HG03039 (cell line): ENCODE data around the gene SCRN2.

ENCODE experiments used
- ATAC-seq: cut with Tn5 transposase; IDR thresholded peaks from one replicate; pipeline ENCODE4 v1.9.1; 2021; ENCODE audit warnings: mild to moderate bottlenecking, moderate library complexity; ENCODE audit not compliant: unreplicated experiment

Gene SCRN2

GRCh38 chr17:47872019-47872650 is 31.1 kb upstream of the SCRN2 start:
- no peak for ATAC-seq

- ATAC-seq = no peak
Measured at GRCh38 chr17:47871048-47871447, 30.0 kb upstream of the SCRN2 start.

DNA sequence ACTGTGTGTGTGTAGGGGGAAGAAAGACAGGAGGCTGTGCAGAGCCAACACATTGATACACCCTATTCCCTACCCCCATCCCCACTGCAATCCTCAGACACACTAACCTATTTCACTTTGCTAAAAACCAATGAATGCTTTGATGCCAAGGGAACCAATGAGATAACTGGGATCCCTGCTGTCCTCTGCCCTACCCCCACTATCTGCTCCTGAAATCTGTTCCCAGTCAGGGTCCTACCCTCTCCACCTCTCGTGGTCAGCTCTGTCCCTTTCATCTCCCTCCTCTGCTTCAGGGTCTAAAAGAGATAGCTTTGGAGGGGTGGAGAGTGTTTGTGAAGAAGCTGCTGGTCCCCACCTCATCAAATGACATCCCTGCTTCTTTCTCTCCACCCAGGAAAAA is 29.0 kb upstream of the SCRN2 start:
- no peak for ATAC-seq

GRCh38 chr17:47869114-47869513 is 28.0 kb upstream of the SCRN2 start:
- ATAC-seq = no peak

DNA sequence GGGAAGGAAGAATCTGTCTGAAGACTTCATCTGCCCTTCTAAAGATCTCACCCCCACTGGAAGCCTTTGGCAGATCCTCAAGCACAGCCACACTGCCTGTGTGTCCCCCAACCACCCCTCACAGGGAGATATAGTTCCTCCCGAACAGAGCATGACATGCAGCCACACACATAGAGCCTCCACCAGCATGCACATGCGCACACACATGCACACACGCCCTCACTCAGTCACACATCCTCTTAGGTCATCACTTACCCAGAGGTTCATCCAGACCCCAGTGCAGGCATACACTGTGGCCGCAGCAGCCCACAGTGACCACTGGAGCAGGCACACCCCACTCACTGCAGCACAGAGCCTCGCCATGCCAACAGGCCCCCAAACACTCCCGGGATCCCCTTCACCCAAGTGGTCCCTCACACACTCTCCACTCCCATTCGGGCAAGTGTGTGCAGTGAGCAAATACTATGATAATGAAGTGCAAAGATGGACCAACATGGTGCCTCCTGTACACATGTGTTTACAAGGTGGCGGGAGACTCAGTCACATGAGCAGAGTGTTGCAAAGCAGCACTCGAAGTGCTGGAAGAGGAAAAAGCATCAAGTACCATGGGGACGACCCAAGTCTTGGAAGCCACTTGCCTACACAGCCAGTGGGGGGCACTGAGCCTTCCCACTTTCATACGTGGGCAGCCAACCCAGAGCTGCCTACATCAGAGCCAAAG is 26.9 kb upstream of the SCRN2 start:
- ATAC-seq = no peak

- no peak for ATAC-seq
Measured at GRCh38 chr17:47866941-47867340, 25.9 kb upstream of the SCRN2 start.

DNA sequence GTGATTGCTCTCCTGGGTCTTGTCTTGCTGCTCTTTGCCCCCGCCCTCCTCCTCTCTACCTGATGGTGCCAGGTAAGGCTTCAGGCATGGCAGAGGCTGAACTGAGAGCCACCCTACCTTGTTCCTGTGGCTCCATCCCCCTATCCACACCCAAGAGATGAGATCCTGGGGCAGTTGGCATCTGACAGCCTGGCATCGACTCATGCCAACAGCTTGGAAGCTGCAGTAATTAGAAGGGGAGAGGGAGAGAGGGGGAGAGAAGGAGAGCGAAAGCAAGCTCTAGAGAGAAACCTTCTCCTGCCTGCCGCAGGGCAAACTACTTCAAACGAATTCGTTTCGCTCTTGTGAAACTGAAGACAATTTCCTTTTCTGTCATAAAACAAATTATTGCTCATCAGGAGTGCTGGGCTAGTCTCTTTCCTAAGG is 23.7 kb upstream of the SCRN2 start:
- no peak for ATAC-seq

DNA sequence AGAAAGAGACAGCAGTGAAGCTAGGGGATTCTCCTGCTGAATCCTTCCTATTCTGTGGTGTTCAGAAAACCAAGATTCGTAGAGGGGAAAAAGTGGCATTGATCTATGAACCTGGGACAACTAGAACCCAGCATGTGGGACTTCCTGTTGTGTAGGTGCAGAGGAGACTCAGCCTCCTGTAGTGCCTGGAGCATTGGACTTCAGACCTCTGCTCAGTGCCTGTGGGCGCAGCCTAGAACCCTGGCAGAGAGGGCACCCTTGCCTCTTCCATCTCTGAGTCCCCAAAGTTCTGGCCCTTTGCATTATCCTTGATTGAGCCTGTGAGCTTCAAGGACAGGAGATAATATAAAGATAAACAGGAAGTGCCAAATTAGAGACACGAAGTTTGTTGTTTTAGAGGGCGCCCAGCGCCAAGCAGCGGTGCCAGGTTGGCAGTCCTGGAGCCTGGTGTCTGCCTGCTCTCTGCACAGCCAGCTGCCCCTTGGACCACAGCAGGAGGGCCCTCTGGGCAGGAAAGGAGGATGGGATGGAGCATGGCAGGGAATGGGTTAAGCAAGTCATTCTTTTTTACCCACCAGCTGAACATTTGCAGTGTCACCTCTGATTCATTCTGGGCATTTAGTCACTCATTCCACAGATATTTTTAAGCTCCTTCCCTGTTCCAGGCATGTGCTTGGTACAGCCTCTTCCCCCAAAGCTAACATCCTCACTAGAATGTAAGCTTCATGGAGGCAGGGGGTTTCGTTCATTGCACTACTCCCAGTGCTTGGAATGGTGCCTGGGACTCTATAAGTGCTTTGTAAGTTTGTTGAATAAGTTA is 21.8 kb upstream of the SCRN2 start:
- ATAC-seq = no peak

GRCh38 chr17:47860386-47860785 is 19.3 kb upstream of the SCRN2 start:
- no peak for ATAC-seq

DNA sequence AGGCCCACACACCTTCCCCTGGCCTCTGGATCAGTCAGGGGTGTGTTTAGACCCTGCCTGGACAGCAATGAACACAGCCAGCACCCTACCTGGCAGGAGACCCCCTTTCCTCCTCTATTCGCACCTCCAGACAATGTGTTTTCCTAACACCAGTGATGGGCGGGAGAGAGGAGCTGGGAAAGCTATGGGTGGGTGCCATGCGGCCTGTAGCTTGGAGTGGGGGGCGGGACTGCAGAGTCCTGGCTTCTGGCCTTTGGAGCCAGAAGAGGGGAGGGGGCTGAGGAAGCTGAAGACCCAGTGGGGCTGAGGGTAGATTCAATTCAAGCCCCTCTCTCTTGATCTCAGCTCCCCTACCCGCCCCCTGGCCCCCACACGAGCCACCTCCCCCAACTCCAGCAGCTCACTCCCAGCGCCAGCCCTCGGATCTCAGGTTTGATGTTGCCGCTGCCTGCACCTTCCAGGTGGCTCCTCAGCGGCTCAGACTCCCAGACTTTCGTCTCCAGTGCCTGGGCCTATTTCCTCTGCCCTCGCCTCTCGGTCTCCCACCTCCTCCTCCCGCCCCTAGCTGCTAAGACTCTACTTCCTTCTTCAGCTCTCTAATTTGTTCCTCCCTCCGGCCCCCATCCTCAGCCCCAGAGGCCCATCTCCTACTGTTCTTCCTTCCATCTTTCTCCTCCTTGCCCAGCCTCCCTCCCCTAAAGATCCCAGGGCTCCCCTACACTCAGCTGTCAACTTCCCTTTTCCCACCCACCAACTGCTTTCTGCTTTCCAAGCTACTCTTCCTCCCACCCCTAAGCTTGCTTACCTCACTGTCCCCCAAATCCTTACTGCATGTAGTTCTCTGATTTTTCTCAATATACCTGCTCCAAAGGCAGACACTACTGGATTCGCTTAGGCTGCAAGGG is 16.7 kb upstream of the SCRN2 start:
- no peak for ATAC-seq

DNA sequence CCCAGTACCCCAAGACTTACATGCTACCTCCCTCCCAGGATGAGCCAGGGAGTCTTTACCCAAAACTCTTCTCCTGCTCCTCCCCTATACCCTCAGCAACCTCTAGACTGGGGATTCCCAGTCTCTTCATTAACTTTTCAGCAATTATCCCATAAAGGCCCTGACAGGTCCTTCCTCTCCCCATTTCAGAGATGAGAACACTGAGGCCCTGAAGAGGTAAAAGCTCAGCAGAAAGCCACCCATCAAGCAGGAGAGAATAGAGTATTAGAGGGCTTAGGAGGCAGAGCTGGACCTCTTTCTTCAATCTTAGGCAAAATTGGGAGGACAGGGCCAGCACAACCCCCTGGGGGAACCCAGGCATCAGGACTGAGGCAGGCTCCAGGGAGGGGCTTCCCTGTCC is 15.8 kb upstream of the SCRN2 start:
- no peak for ATAC-seq

DNA sequence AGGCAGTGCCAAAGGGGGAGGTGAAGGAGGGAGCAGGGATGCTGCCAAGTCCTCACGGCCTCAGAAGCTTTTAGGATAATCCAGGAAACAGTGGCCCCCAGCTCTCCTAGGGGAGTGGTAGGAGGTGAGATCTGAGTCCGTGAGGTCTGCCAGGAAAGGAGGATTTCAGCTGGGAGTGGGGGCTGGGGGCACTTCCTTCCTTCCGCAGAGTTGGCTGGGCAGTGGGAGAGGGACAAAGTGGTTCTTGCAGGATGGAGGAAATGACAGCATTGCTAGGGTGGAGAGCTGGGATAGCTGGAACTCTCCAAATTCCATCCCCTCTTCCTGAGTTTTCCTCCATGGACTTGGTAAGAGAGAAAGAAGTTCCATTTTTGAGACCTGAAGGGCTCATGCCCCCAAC is 14.7 kb upstream of the SCRN2 start:
- ATAC-seq = no peak

DNA sequence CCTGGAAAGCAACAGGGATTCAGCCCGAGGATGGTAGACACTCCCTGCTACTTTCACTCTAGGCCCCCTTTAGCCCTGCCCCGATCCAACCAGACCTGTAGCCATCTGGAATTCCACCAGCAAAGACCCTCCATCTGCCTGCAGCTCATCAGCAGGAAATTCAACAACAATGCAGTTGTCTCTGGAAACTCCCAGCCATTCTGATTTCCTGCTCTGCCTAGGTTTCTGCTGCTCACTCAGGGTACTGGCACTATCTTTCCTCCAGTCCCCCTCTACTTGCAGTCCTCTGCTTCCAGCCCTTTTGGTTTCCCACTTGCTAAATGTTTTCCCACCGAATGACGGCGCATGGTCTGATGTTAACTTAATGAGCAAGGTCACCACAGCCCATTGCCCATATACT is 12.5 kb upstream of the SCRN2 start:
- ATAC-seq = no peak

DNA sequence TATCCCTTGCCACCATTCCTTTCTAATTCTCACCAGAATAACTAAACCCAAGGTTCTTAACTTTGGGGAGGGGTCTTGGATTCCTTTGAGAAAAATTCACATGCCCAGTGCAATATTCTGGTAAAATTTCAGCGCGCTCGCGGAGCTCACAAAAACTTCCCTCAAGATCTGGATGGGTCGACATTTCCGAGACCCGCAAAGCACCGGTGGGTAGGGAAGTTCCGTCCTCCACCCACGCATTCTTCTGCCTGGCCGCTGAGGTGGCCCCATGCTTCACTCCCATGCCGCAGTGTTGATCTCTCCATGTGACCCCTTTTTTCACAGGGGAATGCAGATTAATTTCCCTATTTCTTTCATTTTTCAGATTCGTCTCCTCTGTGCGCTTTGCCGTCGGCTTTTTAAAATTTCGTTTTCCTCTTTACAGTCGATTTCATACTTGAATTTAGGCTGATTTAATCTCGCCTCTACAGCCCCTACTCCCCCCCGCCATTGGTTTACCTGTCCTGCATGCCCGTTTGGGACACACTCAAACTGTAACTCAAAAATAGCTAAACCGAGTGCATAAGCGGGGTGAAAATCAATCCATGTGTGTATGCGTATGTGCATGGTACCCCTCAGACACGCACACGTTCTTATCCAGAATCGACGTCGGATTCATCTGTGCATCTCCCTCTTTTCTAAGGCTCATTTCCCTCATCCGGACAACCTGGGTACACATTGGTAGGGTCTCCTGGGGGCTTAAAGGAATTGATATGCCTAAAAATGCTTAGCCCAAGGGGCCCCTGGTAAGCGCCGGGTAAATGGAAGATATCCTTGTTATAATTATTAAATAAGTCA is 11.3 kb upstream of the SCRN2 start:
- ATAC-seq = no peak

DNA sequence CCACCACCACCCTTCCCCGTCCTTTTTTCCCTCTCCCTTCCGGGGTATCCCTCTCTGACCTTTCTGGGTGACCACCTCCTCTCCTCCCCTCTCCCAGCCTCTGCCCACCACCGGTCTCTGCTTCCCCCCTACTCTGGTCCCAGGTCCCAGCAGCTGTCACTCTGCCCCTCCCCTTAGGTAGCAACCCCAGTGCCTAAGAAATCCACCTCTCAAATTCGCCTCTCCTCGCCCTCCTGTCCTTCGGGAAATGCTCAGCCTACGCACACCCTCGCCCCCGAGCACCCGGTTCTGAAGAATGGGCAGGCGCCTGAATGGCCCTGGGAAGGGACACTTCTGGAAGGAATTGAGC is 10.7 kb upstream of the SCRN2 start:
- no peak for ATAC-seq

- ATAC-seq = no peak
Measured at GRCh38 chr17:47850692-47851573, 9.9 kb upstream of the SCRN2 start, which contains the start of gene SP6. Gene SP6, minus strand, starts transcription at chr17:47851163. Its CDS starts 2,734 bp downstream, at chr17:47848429.

GRCh38 chr17:47850373-47850691 is 9.3 kb upstream of the SCRN2 start:
- no peak for ATAC-seq

GRCh38 chr17:47848198-47848513 is 7.1 kb upstream of the SCRN2 start:
- no peak for ATAC-seq
